K562 (cell line): ENCODE results near the gene WTAP. TPM values are rescaled to one million over a fixed set of nuclear protein-coding genes. Genes with fewer than 3 reads are reported as not detected.

Experiments
- ASH1L ChIP-seq: fragments of 450-650 bp; IDR thresholded peaks from 2 replicates; pipeline ENCODE4 v1.6.1; 2018; ENCODE audit warnings: borderline replicate concordance, mild to moderate bottlenecking, low read depth; ENCODE audit not compliant: partially characterized antibody
- ATF7 ChIP-seq: fragments of 450-650 bp; IDR thresholded peaks from 2 replicates; pipeline ENCODE4 v1.7.1; 2014; ENCODE audit warnings: mild to moderate bottlenecking, moderate library complexity
- CTBP1 ChIP-seq: fragments of 450-650 bp; IDR thresholded peaks from 2 replicates; pipeline ENCODE4 v1.6.1; 2016; ENCODE audit warnings: borderline replicate concordance
- FOXM1 ChIP-seq, 2 experiments: fragments of 450-650 bp in 1 of 2; sonication (generic) in 1 of 2; formaldehyde crosslinking in 1 of 2; IDR thresholded peaks; 2 replicates each; pipeline versions ENCODE4 v1.6.1 to v1.9.0; 2017 to 2022; ENCODE audit warnings: low read depth in 2 of 2, mild to moderate bottlenecking in 2 of 2, missing genetic modification reagents in 1 of 2, moderate library complexity in 1 of 2
- GABPB2 ChIP-seq: fragments of 250-450 bp; sonication (Bioruptor Pico); conservative IDR thresholded peaks from 2 replicates; pipeline ENCODE4 v1.5.1; 2021; ENCODE audit warnings: mild to moderate bottlenecking
- GMEB1 ChIP-seq: fragments of 250-450 bp; sonication (Bioruptor Pico); IDR thresholded peaks from 2 replicates; pipeline ENCODE4 v1.4.0; 2020; ENCODE audit warnings: mild to moderate bottlenecking
- HCFC1 ChIP-seq: IDR thresholded peaks from 2 replicates; pipeline ENCODE4 v1.6.1; 2012; ENCODE audit warnings: low read depth, low read length, improper control_type of control experiment
- KHSRP ChIP-seq: fragments of 450-650 bp; IDR thresholded peaks from 2 replicates; pipeline ENCODE4 v1.6.1; 2017
- NR4A1 ChIP-seq, 2 experiments: fragments of 250-450 bp in 1 of 2; fragments of 450-650 bp in 1 of 2; sonication (Bioruptor Pico) in 1 of 2; IDR thresholded peaks; 2 replicates each; pipeline versions ENCODE4 v1.4.0 to v1.6.1; 2016 to 2020; ENCODE audit warnings: mild to moderate bottlenecking in 2 of 2, missing compliant biosample characterization in 1 of 2, missing genetic modification characterization in 1 of 2, moderate library complexity in 1 of 2
- POLR2AphosphoS2 ChIP-seq: IDR thresholded peaks from 2 replicates; pipeline ENCODE4 v1.6.1; 2012; ENCODE audit warnings: low read length, improper control_type of control experiment
- REST ChIP-seq, 2 experiments: fragments of 450-650 bp; formaldehyde crosslinking in 1 of 2; IDR thresholded peaks; 2 replicates each; pipeline versions ENCODE4 v1.4.0 to v1.6.1; 2014 to 2020; ENCODE audit warnings: mild to moderate bottlenecking in 2 of 2, borderline replicate concordance in 1 of 2, low read depth in 1 of 2
- SMAD1 ChIP-seq: fragments of 150-350 bp; IDR thresholded peaks from 2 replicates; pipeline ENCODE4 v1.6.1; 2014; ENCODE audit warnings: low read length, low read depth; ENCODE audit not compliant: partially characterized antibody
- TOE1 ChIP-seq, 2 experiments: fragments of 450-650 bp in 1 of 2; sonication (generic) in 1 of 2; formaldehyde crosslinking in 1 of 2; IDR thresholded peaks; 2 replicates each; pipeline versions ENCODE4 v1.7.1 to v1.8.0; 2016 to 2022; ENCODE audit warnings: borderline replicate concordance in 2 of 2, mild to moderate bottlenecking in 2 of 2, antibody characterized with exemption in 1 of 2, inconsistent platforms in 1 of 2, low read depth in 1 of 2, missing genetic modification reagents in 1 of 2, moderate library complexity in 1 of 2
- ZNF444 ChIP-seq: fragments of 250-450 bp; sonication (Bioruptor Pico); IDR thresholded peaks from 2 replicates; pipeline ENCODE4 v1.4.0; 2020; ENCODE audit warnings: mild to moderate bottlenecking, moderate library complexity
- polyA plus RNA-seq, 8 experiments: library from polyadenylated mRNA; depleted of rRNA in 4 of 8; stranded (reverse) in 5 of 8; unstranded in 3 of 8; fragments of >200 nt; fragmentation: Nextera tagmentation in 2 of 8; fragmentation: Illumina TruSeq in 1 of 8; extraction: Ambion mirVana in 2 of 8; extraction: Trizol in 1 of 8; gene quantifications; 2 replicates each; pipeline versions ENCODE4 v1.2.1 to v1.2.3, GENCODE V29; 2011 to 2014; ENCODE audit warnings: inconsistent platforms in 1 of 8, missing spikeins in 1 of 8
- total RNA-seq, 7 experiments: library from RNA; depleted of rRNA in 6 of 7; stranded (reverse); fragments of >200 nt in 6 of 7; fragmentation: Illumina TruSeq in 2 of 7; extraction: Trizol in 2 of 7; gene quantifications; 2 replicates each; pipeline versions ENCODE4 v1.2.1 to v1.2.3, GENCODE V29; 2011 to 2021; ENCODE audit warnings: low replicate concordance in 1 of 7

WTAP gene
- total and polyA plus RNA-seq, 9 of the 15 experiments (the other 6 are each of a cell fraction or from before 2014, with no cell fraction given) = 52.4 to 156 (median 110) TPM

DNA sequence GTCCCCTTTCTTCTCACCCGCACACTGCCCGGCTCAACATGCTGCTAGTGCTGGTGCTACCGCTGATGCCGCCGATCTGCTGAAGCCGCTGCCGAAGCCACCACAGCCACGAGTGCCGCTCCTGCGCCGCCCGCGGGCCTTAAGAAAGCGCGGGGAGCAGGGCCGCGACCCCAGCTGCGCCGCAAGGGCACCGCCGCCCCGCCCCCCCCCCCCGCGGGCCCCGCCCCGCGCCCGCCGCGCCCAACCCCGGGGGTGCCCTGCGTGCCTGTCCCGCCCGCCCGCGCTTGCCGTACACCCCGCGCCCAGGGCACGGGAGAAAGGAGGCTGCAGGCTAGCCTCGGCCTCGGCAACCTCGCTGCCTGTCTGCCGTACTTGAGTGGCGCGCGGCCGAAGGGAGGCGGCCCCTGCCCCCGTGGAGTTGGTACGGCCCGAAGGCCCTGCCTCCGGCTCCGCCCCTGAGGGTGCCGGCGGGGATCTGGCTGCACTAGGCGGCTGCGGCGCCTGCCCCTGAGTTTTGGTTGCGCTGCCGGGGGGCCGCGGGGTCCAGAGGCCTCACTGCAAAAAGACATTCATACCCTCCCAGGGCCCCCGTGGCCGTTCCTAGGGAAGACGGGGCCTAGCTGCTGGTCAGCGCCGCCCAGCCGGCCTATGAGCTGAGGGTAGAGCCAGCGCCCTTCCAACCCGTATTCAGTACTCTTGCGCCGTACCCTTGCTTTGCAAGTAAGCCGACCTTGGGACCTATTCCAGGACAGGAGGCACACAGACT, 34.0 kb upstream of the WTAP start, which contains the start of gene SOD2 (continued):
- TF ChIP-seq REST (IDR thresholded peaks at IDR 0.05; ENCODE audit: borderline replicate concordance) (no peak; the same call in 1 of the 2 replicates), REST (CRISPR knock-in tag; IDR thresholded peaks at IDR 0.05; ENCODE audit: low read depth) (peak; percentile 80; the same call in 1 of the 2 replicates), ATF7 (peak; percentile 99), TOE1 (IDR thresholded peaks at IDR 0.05; ENCODE audit: borderline replicate concordance) (peak; percentile 79), TOE1 (CRISPR knock-in tag; IDR thresholded peaks at IDR 0.05; ENCODE audit: borderline replicate concordance, low read depth) (no peak), CTBP1 (peak; percentile 48; the same call in 1 of the 2 replicates), GABPB2 (CRISPR knock-in tag) (no peak), POLR2AphosphoS2 (peak; percentile 67; the same call in 1 of the 2 replicates), KHSRP (no peak), HCFC1 (peak; percentile 30), GMEB1 (0 out of 2 replicates have a peak, but pooled peaks have one; percentile 17), SMAD1 (peak; percentile 14), ZNF444 (CRISPR knock-in tag) (no peak), ASH1L (peak; percentile 31), NR4A1 (CRISPR knock-in tag; IDR thresholded peaks at IDR 0.05) (peak; percentile 15; the same call in 1 of the 2 replicates), NR4A1 (tag; IDR thresholded peaks at IDR 0.05) (no peak), FOXM1 (IDR thresholded peaks at IDR 0.05; ENCODE audit: low read depth) (no peak), FOXM1 (CRISPR knock-in tag; IDR thresholded peaks at IDR 0.05; ENCODE audit: low read depth) (no peak)
